Loucy (cell line): Measurements from ENCODE around the gene ST6GALNAC4.

ENCODE experiments used
- EZH2phosphoT487 ChIP-seq: fragments of 200-600 bp; IDR thresholded peaks from 2 replicates; pipeline ENCODE4 v1.6.1; 2018; ENCODE audit warnings: antibody characterized with exemption, mild to moderate bottlenecking, moderate library complexity, borderline replicate concordance
- TF ChIP-seq, protein P1 (sequence below): fragments of 200-600 bp; sonication (generic); conservative IDR thresholded peaks from 2 replicates; pipeline ENCODE4 v1.5.1; 2014; ENCODE audit warnings: mild to moderate bottlenecking, antibody characterized with exemption, low read length

DNA sequence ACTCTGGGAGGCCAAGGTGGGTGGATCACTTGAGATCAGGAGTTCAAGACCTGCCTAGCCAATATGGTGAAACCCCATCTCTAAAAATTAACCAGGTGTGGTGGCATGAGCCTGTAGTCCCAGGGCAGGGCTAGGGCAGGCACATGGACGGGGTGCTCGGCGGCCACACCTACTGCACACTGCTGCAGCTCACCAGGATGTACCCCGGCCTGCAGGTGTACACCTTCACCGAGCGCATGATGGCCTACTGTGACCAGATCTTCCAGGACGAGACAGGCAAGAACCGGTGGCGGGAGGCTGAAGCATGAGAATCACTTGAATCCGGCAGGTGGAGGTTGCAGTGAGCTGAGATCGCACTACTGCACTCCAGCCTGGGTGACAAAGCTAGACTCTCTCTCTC lies 3.2 kb downstream of the ST6GALNAC4 start:
- TF ChIP-seq, protein P1, sequence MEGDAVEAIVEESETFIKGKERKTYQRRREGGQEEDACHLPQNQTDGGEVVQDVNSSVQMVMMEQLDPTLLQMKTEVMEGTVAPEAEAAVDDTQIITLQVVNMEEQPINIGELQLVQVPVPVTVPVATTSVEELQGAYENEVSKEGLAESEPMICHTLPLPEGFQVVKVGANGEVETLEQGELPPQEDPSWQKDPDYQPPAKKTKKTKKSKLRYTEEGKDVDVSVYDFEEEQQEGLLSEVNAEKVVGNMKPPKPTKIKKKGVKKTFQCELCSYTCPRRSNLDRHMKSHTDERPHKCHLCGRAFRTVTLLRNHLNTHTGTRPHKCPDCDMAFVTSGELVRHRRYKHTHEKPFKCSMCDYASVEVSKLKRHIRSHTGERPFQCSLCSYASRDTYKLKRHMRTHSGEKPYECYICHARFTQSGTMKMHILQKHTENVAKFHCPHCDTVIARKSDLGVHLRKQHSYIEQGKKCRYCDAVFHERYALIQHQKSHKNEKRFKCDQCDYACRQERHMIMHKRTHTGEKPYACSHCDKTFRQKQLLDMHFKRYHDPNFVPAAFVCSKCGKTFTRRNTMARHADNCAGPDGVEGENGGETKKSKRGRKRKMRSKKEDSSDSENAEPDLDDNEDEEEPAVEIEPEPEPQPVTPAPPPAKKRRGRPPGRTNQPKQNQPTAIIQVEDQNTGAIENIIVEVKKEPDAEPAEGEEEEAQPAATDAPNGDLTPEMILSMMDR: no peak
- no peak for TF ChIP-seq EZH2phosphoT487
